ENCODE measurements around the gene LIM2.

The LIM2 gene

GRCh38 chr19:51368366-51369282, 19.1 kb downstream of the LIM2 start, which contains the start of gene CLDND2:
Gene CLDND2, minus strand, starts transcription at chr19:51369003. Its CDS starts 426 bp downstream, at chr19:51368577.
- DNase-seq (ENCODE audit: low read depth) = peak; percentile 86
- peak within 1 kb of the TSS; percentile 57 for H3K4me3 ChIP-seq (ENCODE audit: low read depth, low read length)
- no peak for TF ChIP-seq POLR2A (IDR thresholded peaks at IDR 0.05; ENCODE audit: extremely low read depth, insufficient read length)
- TF ChIP-seq CTCF (IDR thresholded peaks at IDR 0.05; ENCODE audit: low read depth, low read length) = no peak
- peak; percentile 23 for TF ChIP-seq MYC (IDR thresholded peaks at IDR 0.05; ENCODE audit: low read depth, low read length)
- peak; percentile 21; the same call in 1 of the 2 replicates for TF ChIP-seq MAX (IDR thresholded peaks at IDR 0.05; ENCODE audit: low read depth, low read length)

GRCh38 chr19:51367565-51368365, 20.0 kb downstream of the LIM2 start:
- H3K4me3 ChIP-seq (ENCODE audit: low read depth, low read length) = peak overlapping the region; percentile 87
- DNase-seq (ENCODE audit: low read depth) = peak; percentile 99
- TF ChIP-seq MAX (IDR thresholded peaks at IDR 0.05; ENCODE audit: low read depth, low read length) = peak; percentile 67
- peak; percentile 63 for TF ChIP-seq POLR2A (IDR thresholded peaks at IDR 0.05; ENCODE audit: extremely low read depth, insufficient read length)
- TF ChIP-seq CTCF (IDR thresholded peaks at IDR 0.05; ENCODE audit: low read depth, low read length) = no peak
- TF ChIP-seq MYC (IDR thresholded peaks at IDR 0.05; ENCODE audit: low read depth, low read length) = peak; percentile 78

- TF ChIP-seq POLR2A (IDR thresholded peaks at IDR 0.05; ENCODE audit: extremely low read depth, insufficient read length) = peak; percentile 79
- no peak for TF ChIP-seq MYC (IDR thresholded peaks at IDR 0.05; ENCODE audit: low read depth, low read length)
- H3K4me3 ChIP-seq (ENCODE audit: low read depth, low read length) = peak overlapping the region; percentile 87
- peak; percentile 58 for DNase-seq (ENCODE audit: low read depth)
Measured at GRCh38 chr19:51367255-51367564, 20.6 kb downstream of the LIM2 start.

- TF ChIP-seq POLR2A (IDR thresholded peaks at IDR 0.05; ENCODE audit: extremely low read depth, insufficient read length) (peak; percentile 85), MAX (IDR thresholded peaks at IDR 0.05; ENCODE audit: low read depth, low read length) (no peak), MYC (IDR thresholded peaks at IDR 0.05; ENCODE audit: low read depth, low read length) (peak; percentile 49; the same call in 1 of the 2 replicates), CTCF (IDR thresholded peaks at IDR 0.05; ENCODE audit: low read depth, low read length) (no peak)
- H3K4me3 ChIP-seq (ENCODE audit: low read depth, low read length) = peak overlapping the region; percentile 87
- DNase-seq (ENCODE audit: low read depth) = peak; percentile 98
Measured at GRCh38 chr19:51366389-51367254, 21.2 kb downstream of the LIM2 start.

- DNase-seq (ENCODE audit: low read depth) = no peak
- TF ChIP-seq POLR2A (IDR thresholded peaks at IDR 0.05; ENCODE audit: extremely low read depth, insufficient read length) = no peak
- peak; percentile 47; the same call in 1 of the 2 replicates for TF ChIP-seq MAX (IDR thresholded peaks at IDR 0.05; ENCODE audit: low read depth, low read length)
- no peak for TF ChIP-seq CTCF (IDR thresholded peaks at IDR 0.05; ENCODE audit: low read depth, low read length)
- TF ChIP-seq MYC (IDR thresholded peaks at IDR 0.05; ENCODE audit: low read depth, low read length) = no peak
- peak within 1 kb of the TSS; percentile 87 for H3K4me3 ChIP-seq (ENCODE audit: low read depth, low read length)
Measured at GRCh38 chr19:51365965-51366388, 21.8 kb downstream of the LIM2 start, which contains the start of gene ETFB. Gene ETFB, minus strand, starts transcription at chr19:51366388. Its CDS starts 62 bp downstream, at chr19:51366326.

Measured in NB4 (cell line).